ENCODE measurements around the gene CYBC1.

GRCh38 chr17:82400830-82401229 lies 49.7 kb downstream of the CYBC1 start:
- TF ChIP-seq POLR2AphosphoS5 (IDR thresholded peaks at IDR 0.05; ENCODE audit: borderline replicate concordance, low read depth, low read length) (no peak), EZH2 (IDR thresholded peaks at IDR 0.05) (no peak), FOXP2 (optimal IDR thresholded peaks at IDR 0.05; ENCODE audit: control extremely low read depth, extremely low read length, insufficient read depth) (no peak)

All from SK-N-MC (cell line).